AG04450 (cell line): Measurements from ENCODE around the gene CNFN. TPM values are rescaled to one million over a fixed set of nuclear protein-coding genes. Genes with fewer than 3 reads are reported as not detected.

ENCODE experiments used
- CTCF ChIA-PET: fragments of 300-600, 350-600 bp; formaldehyde crosslinking; extraction: SDS; loops from one replicate; lab custom pipeline; 2022; ENCODE audit warnings: antibody characterized with exemption, inconsistent platforms; lab: Charles Lee
- POLR2A ChIA-PET: fragments of 350-600 bp; formaldehyde crosslinking; extraction: SDS; loops from one replicate; lab custom pipeline; 2021; ENCODE audit warnings: antibody characterized with exemption, inconsistent platforms; lab: Yijun Ruan, JAX
- DNase-seq: peaks from one replicate; pipeline ENCODE4 v3.0.0-alpha.2; 2011; ENCODE audit warnings: low read depth, low spot score
- H3K27ac ChIP-seq: one replicate; pipeline ENCODE4 v1.5.1; 2012; ENCODE audit warnings: low read depth, low read length, control low read depth
- H3K27me3 ChIP-seq: one replicate; pipeline ENCODE4 v1.6.0; 2012; ENCODE audit warnings: low read length; ENCODE audit not compliant: control insufficient read depth, insufficient read depth
- H3K4me3 ChIP-seq: 2 replicates; pipeline ENCODE4 v1.5.1; 2011; ENCODE audit warnings: mild to moderate bottlenecking, low read depth, low read length, control low read depth
- H3K9me3 ChIP-seq: 2 replicates; pipeline ENCODE4 v1.5.1; 2012; ENCODE audit warnings: low read length; ENCODE audit not compliant: control insufficient read depth, insufficient read depth
- polyA plus RNA-seq: library from polyadenylated mRNA; depleted of rRNA; stranded (reverse); fragments of >200 nt; gene quantifications from 2 replicates; pipeline ENCODE4 v1.2.3, GENCODE V29; 2011
- TF ChIP-seq, protein P1 (sequence below): IDR thresholded peaks from 2 replicates; pipeline ENCODE4 v1.5.1; 2011; ENCODE audit warnings: low read depth, low read length, control low read depth, inconsistent platforms

CNFN gene
- polyA plus RNA-seq, 1 experiment = 0.20 TPM

DNA sequence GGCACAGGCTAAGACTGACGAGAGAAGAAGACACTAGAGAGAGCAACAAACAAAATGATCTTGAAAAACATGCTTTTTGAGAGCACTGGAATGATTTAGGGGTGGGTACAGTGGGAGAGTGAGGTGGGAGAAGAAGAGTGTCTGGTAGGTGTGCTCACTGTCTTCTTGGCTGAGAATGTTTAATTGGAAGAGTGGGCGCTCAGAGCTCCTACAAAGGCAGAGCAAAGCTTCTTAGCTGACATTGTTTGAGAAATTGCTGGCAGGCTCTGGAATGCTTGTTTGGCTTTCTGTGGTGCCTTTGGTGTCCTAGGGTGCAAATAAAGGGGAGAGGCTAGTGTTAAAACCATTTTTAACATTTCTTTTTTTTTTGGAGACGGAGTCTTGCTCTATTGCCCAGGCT lies 38.6 kb upstream of the CNFN start:
- no peak for DNase-seq
- Histone ChIP-seq H3K27ac (no peak overlapping the region), H3K27me3 (peaks cover 4% of the 10 kb centered on the region), H3K9me3 (peaks cover 9% of the 10 kb centered on the region), H3K4me3 (no peak overlapping the region)
- POLR2A ChIA-PET = interaction anchor here (0.7 kb wide), 1 partner anchor 12 kb away, joined by 3 read pairs; no protein-coding TSS in a partner anchor
- TF ChIP-seq, protein P1, sequence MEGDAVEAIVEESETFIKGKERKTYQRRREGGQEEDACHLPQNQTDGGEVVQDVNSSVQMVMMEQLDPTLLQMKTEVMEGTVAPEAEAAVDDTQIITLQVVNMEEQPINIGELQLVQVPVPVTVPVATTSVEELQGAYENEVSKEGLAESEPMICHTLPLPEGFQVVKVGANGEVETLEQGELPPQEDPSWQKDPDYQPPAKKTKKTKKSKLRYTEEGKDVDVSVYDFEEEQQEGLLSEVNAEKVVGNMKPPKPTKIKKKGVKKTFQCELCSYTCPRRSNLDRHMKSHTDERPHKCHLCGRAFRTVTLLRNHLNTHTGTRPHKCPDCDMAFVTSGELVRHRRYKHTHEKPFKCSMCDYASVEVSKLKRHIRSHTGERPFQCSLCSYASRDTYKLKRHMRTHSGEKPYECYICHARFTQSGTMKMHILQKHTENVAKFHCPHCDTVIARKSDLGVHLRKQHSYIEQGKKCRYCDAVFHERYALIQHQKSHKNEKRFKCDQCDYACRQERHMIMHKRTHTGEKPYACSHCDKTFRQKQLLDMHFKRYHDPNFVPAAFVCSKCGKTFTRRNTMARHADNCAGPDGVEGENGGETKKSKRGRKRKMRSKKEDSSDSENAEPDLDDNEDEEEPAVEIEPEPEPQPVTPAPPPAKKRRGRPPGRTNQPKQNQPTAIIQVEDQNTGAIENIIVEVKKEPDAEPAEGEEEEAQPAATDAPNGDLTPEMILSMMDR = no peak
- CTCF ChIA-PET = interaction anchor here (1.6 to 1.8 kb wide), 2 partner anchors 10 to 12 kb away, joined by 5 to 8 read pairs; no protein-coding TSS in a partner anchor

DNA sequence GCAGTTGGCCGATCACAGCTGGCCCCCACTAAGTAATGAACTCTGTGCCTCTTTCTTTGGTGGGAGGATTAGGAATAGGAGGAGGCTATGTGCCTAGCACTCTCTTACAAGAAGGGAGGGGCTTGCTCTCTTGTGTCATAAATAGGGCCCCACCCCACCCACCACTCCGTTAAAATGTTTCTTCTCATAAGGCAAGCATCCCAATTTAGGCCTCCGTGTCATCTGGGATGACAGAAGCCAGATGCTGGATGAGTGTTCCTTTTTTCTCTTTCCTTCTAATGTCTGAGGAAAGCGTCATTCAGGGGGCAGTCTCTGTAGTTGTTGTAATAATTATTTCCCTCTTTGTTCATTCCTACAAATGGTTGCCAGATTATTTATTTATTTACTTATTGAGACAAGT lies 37.2 kb upstream of the CNFN start, which contains the start of gene LIPE:
TSS of gene LIPE (minus strand) at position 76 of the 400 bp plus-strand sequence. CDS start 239 bp downstream, outside the sequence.
- TF ChIP-seq, protein P1 = no peak
- Histone ChIP-seq H3K27ac (no peak within 1 kb of the TSS), H3K27me3 (peaks cover 4% of the 10 kb centered on the region), H3K9me3 (peaks cover 10% of the 10 kb centered on the region), H3K4me3 (no peak within 1 kb of the TSS)
- ChIA-PET CTCF (interaction anchor here (0.6 to 1.8 kb wide), 2 partner anchors 13 to 292 kb away, joined by 4 to 8 read pairs; no protein-coding TSS in a partner anchor), POLR2A (no interaction called here)
- no peak for DNase-seq

DNA sequence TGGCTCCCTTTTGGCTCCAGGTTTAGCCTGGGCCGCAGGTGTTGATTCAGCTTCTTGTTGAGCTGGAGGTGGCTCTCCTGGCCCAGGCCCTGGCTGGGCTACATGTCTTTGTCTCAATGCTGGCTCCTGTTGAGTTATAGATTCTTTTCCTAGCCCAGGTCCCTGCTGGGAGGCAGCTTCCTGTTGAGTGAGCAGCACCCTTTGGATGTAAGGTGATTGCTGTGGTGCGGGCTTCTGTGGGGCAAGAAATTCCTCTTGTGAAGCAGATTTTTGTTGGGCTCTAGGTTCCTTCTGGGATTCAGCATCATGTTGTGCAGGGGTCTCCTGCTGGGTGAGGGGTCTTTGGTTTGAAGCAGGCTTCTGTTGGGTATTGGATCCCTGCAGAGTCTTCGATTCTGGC lies 36.5 kb upstream of the CNFN start:
- ChIA-PET POLR2A (no interaction called here), CTCF (interaction anchor here (0.6 to 1.4 kb wide), 3 partner anchors 12 to 287 kb away, joined by 3 to 7 read pairs (median 6); no protein-coding TSS in a partner anchor)
- TF ChIP-seq, protein P1 = no peak

DNA sequence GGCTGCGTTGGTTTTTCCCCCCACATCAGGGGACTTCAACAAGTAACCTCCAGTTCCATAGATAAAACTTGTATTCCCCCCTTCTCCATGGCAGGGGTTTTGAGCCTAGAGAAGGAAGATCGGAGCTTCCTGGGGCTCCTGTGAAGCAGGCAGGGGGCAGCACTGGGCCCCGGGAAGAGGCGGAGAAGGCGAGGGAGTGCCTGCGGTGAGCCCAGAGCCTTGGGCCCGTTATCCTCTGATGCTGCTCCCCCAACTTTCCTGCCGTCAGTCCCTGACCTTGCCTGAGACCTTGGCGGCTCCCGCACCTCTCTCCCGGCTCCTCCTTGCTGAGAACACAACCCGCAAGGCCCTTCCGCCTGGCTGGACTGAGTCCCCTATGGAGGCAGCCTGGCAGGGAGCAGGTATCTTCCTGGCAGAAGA lies 34.6 kb upstream of the CNFN start:
- no peak overlapping the region for H3K27ac ChIP-seq
- ChIA-PET POLR2A (no interaction called here), CTCF (interaction anchor here (0.5 to 2.7 kb wide), 3 partner anchors 11 to 15 kb away, joined by 4 to 23 read pairs (median 4); no protein-coding TSS in a partner anchor)
- no peak overlapping the region for H3K4me3 ChIP-seq
- peaks cover 4% of the 10 kb centered on the region for H3K27me3 ChIP-seq
- TF ChIP-seq, protein P1 = peak; percentile 14; the same call in 1 of the 2 replicates
- DNase-seq = no peak
- H3K9me3 ChIP-seq = peaks cover 10% of the 10 kb centered on the region

More for the DNA sequence above, 36.5 kb upstream of the CNFN start:
- Histone ChIP-seq H3K27me3 (peaks cover 4% of the 10 kb centered on the region), H3K4me3 (no peak overlapping the region), H3K9me3 (peaks cover 10% of the 10 kb centered on the region), H3K27ac (no peak overlapping the region)
- DNase-seq = no peak

DNA sequence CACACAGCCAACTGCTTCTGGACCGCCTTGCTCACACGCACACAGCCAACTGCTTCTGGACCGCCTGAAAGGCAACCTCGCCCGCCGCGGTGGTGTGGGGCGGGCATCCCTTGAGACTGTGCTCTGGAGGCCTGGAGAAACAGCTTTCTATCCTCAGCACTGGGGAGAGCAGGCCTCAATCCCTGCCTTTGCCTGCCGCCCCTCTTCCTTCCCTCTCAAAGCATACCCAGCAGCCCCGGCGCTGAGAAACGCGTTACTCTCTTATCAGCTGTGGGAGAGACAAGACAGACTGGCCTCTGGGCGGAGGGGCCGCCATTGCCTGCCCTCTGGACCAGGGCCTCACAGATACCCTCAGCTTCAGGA lies 34.2 kb upstream of the CNFN start:
- no peak for DNase-seq
- Histone ChIP-seq H3K27ac (no peak overlapping the region), H3K27me3 (peaks cover 4% of the 10 kb centered on the region), H3K4me3 (peak overlapping the region; percentile 74; the same call in 1 of the 2 replicates), H3K9me3 (peaks cover 10% of the 10 kb centered on the region)
- ChIA-PET CTCF (interaction anchor here (0.5 to 2.7 kb wide), 5 partner anchors 11 to 17 kb away, joined by 4 to 23 read pairs (median 4); no protein-coding TSS in a partner anchor), POLR2A (no interaction called here)
- TF ChIP-seq, protein P1 = no peak
